Pancreas (tissue), 10 donors: Measurements from ENCODE around the gene LAMC1. TPM values are rescaled to one million over a fixed set of nuclear protein-coding genes. Genes with fewer than 3 reads are reported as not detected.
A peak's percentile ranks its signal among the peaks of the same experiment; 100 is the strongest.
"Not testable (repeated sequence)": the region's sequence is repeated elsewhere in the genome, so short reads cannot be mapped to it uniquely, and the experiment has no call there.

Experiments used
- ATAC-seq, 4 donors: fragments of 200-7000 bp; cut with Tn5 transposase; one replicate each; pipeline versions ENCODE4 v1.8.0 to v1.9.1; 2020; ENCODE audit warnings: mild to moderate bottlenecking in 4 of 4, moderate library complexity in 4 of 4
- DNase-seq, 6 donors: peaks; one replicate each; pipeline ENCODE4 v3.0.0-alpha.2; 2020
- FAIRE-seq: peaks from 2 replicates; lab custom pipeline; 2012; peaks lifted over from hg19 to GRCh38; lab: Jason Lieb, UNC
- H3K27ac ChIP-seq, 4 donors: fragments of 200-600 bp; sonication (generic); 1 replicate in 3 of 4; 2 replicates in 1 of 4; pipeline versions ENCODE4 v1.5.0 to v1.8.0; 2020
- H3K27me3 ChIP-seq, 4 donors: fragments of 200-600 bp; one replicate each; pipeline ENCODE4 v1.8.0; 2021
- H3K36me3 ChIP-seq, 3 donors: fragments of 200-600 bp; sonication (generic) in 1 of 3; one replicate each; pipeline versions ENCODE4 v1.5.0 to v1.8.0; 2020 to 2021
- H3K4me1 ChIP-seq, 3 donors: fragments of 200-600 bp; one replicate each; pipeline ENCODE4 v1.8.0; 2021
- H3K4me3 ChIP-seq, 4 donors: fragments of 200-600 bp; sonication (generic) in 2 of 4; one replicate each; pipeline versions ENCODE4 v1.5.0 to v1.8.0; 2020 to 2021
- H3K9me3 ChIP-seq, 4 donors: fragments of 200-600 bp; one replicate each; pipeline ENCODE4 v1.8.0; 2021
- CTCF ChIP-seq, 4 donors: fragments of 200-600 bp; sonication (generic) in 3 of 4; IDR thresholded peaks; one replicate each; pipeline versions ENCODE4 v1.5.0 to v1.8.0; 2021; ENCODE audit warnings: antibody characterized with exemption in 4 of 4
- WGBS, 2 donors: extraction: QIAGEN DNeasy Blood & Tissue Kit; methylation state at CpG; one replicate each; pipeline ENCODE4 v1.1.7; 2013; 5-methylcytosine and 5-hydroxymethylcytosine counted together
- intact Hi-C, 3 donors: fragments of 100-400 bp; cut with DNase I; formaldehyde crosslinking; loops; one replicate each; pipeline versions ENCODE4 v1.11.1 to v1.14.2; 2022
- polyA plus RNA-seq, 2 donors: library from polyadenylated mRNA; stranded (reverse); fragments of 200-250 nt; gene quantifications; one replicate each; pipeline ENCODE4 v1.2.3, GENCODE V29; 2013
- total RNA-seq, 6 donors: library from RNA; stranded (reverse); fragmentation: NEBNext Ultra II Directional in 4 of 6; extraction: Animal tissue kit (Norgen Biotek cat#: 25700) in 4 of 6; gene quantifications; one replicate each; pipeline versions ENCODE4 v1.2.1 to v1.2.4, GENCODE V29; 2021 to 2023
- donor health status: healthy with polysubstance abuse.
- donor health status: DM: no; HTN: no; CAD: no; lungs with moderate emphysema.
- donor health status: DM: no; HTN: no; CAD: no.
- donor health status: control.
- donor health status: control.
- donor health status: Bipolar disorder and iron deficiency.
- donor health status: DM: yes; HTN: yes; CAD: no.
- donor health status: DM: no; HTN: no; CAD: no.
- donor health status: DM: no; HTN: no; CAD: no.
- donor health status: DM: yes; HTN: yes; CAD: no.

LAMC1 gene
- total and polyA plus RNA-seq, 8 donors, result 11.2 to 50.1 (median 29.4) TPM

DNA sequence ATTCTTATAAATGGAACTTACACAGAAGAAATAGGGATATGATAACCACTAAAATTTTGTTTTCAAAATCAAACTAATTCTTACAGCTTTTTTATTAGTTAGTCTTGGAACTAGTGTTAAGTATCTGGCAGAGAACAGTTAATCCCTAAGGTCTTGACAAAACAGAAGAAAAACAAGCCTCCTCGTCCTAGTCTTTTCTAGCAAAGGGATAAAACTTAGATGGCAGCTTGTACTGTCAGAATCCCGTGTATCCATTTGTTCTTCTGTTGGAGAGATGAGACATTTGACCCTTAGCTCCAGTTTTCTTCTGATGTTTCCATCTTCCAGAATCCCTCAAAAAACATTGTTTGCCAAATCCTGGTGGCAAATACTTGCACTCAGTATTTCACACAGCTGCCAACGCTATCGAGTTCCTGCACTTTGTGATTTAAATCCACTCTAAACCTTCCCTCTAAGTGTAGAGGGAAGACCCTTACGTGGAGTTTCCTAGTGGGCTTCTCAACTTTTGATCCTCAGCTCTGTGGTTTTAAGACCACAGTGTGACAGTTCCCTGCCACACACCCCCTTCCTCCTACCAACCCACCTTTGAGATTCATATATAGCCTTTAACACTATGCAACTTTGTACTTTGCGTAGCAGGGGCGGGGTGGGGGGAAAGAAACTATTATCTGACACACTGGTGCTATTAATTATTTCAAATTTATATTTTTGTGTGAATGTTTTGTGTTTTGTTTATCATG lies 120.5 kb downstream of the LAMC1 start:
- no peaks in the 10 kb centered on the region for H3K27me3 ChIP-seq
- ATAC-seq (no peak), FAIRE-seq (no peak), DNase-seq (no peak)
- no peaks in the 10 kb centered on the region for H3K9me3 ChIP-seq
- no peak for TF ChIP-seq CTCF (IDR thresholded peaks at IDR 0.05)
- H3K4me1 ChIP-seq, result peaks cover 0 to 15% (median 4%) of the 10 kb centered on the region in 3 donors
- 85 to 88% methylated on average over 7 of the region's 7 CpGs for WGBS, 2 donors
- H3K4me3 ChIP-seq, result no peak overlapping the region
- no peak overlapping the region for H3K27ac ChIP-seq
- intact Hi-C loops, result no loop called here
- H3K36me3 ChIP-seq, result peaks cover 0 to 28% (median 6%) of the 10 kb centered on the region in 3 donors

GRCh38 chr1:183144752-183145151 lies 121.5 kb downstream of the LAMC1 start:
- DNase-seq, result no peak
- H3K36me3 ChIP-seq, result peaks cover 0 to 28% (median 6%) of the 10 kb centered on the region in 3 donors
- no peak for ATAC-seq
- intact Hi-C loops, result no loop called here
- H3K4me3 ChIP-seq, result no peak overlapping the region
- H3K27me3 ChIP-seq, result no peaks in the 10 kb centered on the region
- TF ChIP-seq CTCF (IDR thresholded peaks at IDR 0.05), result no peak
- peaks cover 0 to 6% (median 1%) of the 10 kb centered on the region in 3 donors for H3K4me1 ChIP-seq
- 60 to 85% methylated on average over 3 of the region's 3 CpGs for WGBS, 2 donors
- FAIRE-seq, result no peak
- H3K9me3 ChIP-seq, result no peaks in the 10 kb centered on the region
- H3K27ac ChIP-seq, result no peak overlapping the region

DNA sequence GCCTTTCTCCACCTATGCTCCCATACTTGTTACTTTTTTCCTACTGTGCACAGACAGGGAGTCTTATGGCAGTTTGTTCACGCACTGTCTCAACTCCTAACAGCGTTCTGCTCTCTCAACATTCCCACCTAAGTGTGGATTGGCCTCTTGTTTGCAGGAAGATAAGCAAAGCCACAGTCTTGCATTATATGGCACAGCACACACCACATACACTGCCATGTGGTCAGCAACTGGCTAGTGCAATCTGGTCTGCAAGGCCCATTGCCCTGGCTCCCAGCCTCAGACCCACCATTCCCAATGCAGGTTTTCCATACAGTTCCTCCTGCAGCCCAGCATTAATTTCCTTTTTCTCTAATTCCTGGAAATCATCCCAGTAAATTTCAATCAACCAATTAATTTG lies 124.5 kb downstream of the LAMC1 start:
- Histone ChIP-seq H3K4me3 (no peak overlapping the region), H3K27ac (no peak overlapping the region), H3K4me1 (no peaks in the 10 kb centered on the region), H3K36me3 (peaks cover 0 to 10% (median 0%) of the 10 kb centered on the region in 3 donors), H3K9me3 (no peaks in the 10 kb centered on the region), H3K27me3 (no peaks in the 10 kb centered on the region)
- 88 to 97% methylated on average over 2 of the region's 2 CpGs for WGBS, 2 donors
- intact Hi-C loops, result no loop called here
- ATAC-seq (no peak), FAIRE-seq (no peak), DNase-seq (no peak)
- TF ChIP-seq CTCF (IDR thresholded peaks at IDR 0.05), result no peak

DNA sequence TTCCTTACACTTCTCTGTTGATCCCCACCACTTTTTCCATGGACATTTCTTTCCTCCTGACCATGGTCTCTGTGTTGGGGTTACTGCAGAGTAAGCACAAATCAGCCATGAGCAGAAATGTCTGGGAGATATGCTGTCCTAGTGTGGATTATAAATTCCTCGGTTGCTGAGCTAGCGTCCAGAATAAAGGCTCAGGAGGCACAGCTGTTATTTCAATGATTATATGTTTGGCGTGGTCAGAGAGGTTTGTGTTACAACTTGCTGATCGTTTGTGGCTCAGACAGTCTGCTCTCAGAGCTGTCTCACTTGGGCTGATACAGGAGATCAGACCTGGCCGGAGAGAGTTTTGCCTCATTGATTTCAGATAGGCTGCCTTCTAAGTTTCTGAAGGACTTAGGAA lies 125.4 kb downstream of the LAMC1 start:
- no peak overlapping the region for H3K27ac ChIP-seq
- TF ChIP-seq CTCF (IDR thresholded peaks at IDR 0.05), result no peak
- H3K4me1 ChIP-seq, result no peaks in the 10 kb centered on the region
- no peaks in the 10 kb centered on the region for H3K9me3 ChIP-seq
- WGBS, 2 donors, result 25 to 28% methylated on average over 5 of the region's 5 CpGs
- ATAC-seq (peak in 2 of 4 donors; percentile 31 to 45), DNase-seq (no peak), FAIRE-seq (no peak)
- peaks cover 0 to 4% (median 0%) of the 10 kb centered on the region in 3 donors for H3K36me3 ChIP-seq
- no peak overlapping the region for H3K4me3 ChIP-seq
- no peaks in the 10 kb centered on the region for H3K27me3 ChIP-seq
- intact Hi-C loops, result no loop called here

GRCh38 chr1:183149273-183149672 lies 126.1 kb downstream of the LAMC1 start:
- no peak for DNase-seq
- no peak for ATAC-seq
- no peaks in the 10 kb centered on the region for H3K9me3 ChIP-seq
- intact Hi-C loops, result no loop called here
- no peak for TF ChIP-seq CTCF (IDR thresholded peaks at IDR 0.05)
- no peaks in the 10 kb centered on the region for H3K36me3 ChIP-seq
- H3K4me3 ChIP-seq, result no peak overlapping the region
- 76% methylated on average over 1 of the region's 1 CpG for WGBS, 2 donors
- no peak for FAIRE-seq
- H3K27me3 ChIP-seq, result no peaks in the 10 kb centered on the region
- H3K27ac ChIP-seq, result no peak overlapping the region
- no peaks in the 10 kb centered on the region for H3K4me1 ChIP-seq

DNA sequence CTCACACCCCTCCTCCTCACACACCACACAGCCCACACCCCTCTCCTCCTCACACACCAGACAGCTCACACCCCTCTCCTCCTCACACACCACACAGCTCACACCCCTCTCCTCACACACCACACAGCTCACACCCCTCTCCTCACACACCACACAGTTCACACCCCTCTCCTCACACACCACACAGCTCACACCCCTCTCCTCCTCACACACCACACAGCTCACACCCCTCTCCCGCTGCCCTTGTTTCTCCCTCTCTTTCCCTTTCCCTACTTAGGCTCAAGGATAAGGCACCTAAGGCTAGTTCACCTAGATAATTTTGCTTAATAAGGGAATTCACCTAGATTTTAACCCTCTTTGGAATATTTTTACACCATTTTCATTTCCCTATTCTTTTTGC lies 126.8 kb downstream of the LAMC1 start:
- H3K27me3 ChIP-seq, H3K4me3 ChIP-seq, DNase-seq, ATAC-seq, H3K27ac ChIP-seq, H3K9me3 ChIP-seq, intact Hi-C loops, H3K36me3 ChIP-seq, H3K4me1 ChIP-seq, FAIRE-seq: not testable (repeated sequence)
- 94 to 95% methylated on average over 1 of the region's 1 CpG for WGBS, 2 donors
